Central memory CD8-positive, alpha-beta T cell (primary cell): Measurements from ENCODE around the gene KREMEN1.

Experiments used
- ATAC-seq: fragments of 150-1000 bp; cut with Tn5 transposase; replicated peaks from 2 replicates; pipeline ENCODE4 v1.10.0; 2022; ENCODE audit warnings: mild to moderate bottlenecking, moderate FRiP score, moderate number of reproducible peaks; ENCODE audit not compliant: poor library complexity, severe bottlenecking; ENCODE audit errors: extremely low read depth
- DNase-seq, 2 donors: peaks; one replicate each; pipeline ENCODE4 v3.0.0; 2021; ENCODE audit warnings: low spot score in 2 of 2
- H3K27ac Mint-ChIP-seq: one replicate; pipeline ENCODE4 v1.8.0; 2022; ENCODE audit warnings: low read depth, mild to moderate bottlenecking, moderate library complexity, mixed read lengths
- H3K27me3 Mint-ChIP-seq: one replicate; pipeline ENCODE4 v1.8.0; 2022; ENCODE audit warnings: mixed read lengths
- H3K36me3 Mint-ChIP-seq: one replicate; pipeline ENCODE4 v1.8.0; 2022; ENCODE audit warnings: mild to moderate bottlenecking, moderate library complexity, mixed read lengths; ENCODE audit not compliant: insufficient read depth
- H3K4me1 Mint-ChIP-seq: one replicate; pipeline ENCODE4 v1.8.0; 2022; ENCODE audit warnings: mixed read lengths
- H3K4me3 Mint-ChIP-seq: one replicate; pipeline ENCODE4 v1.8.0; 2022; ENCODE audit warnings: mild to moderate bottlenecking, moderate library complexity, mixed read lengths
- H3K9me3 Mint-ChIP-seq: one replicate; pipeline ENCODE4 v1.8.0; 2022; ENCODE audit warnings: mixed read lengths

Gene KREMEN1

GRCh38 chr22:29190918-29191317 is 118.1 kb downstream of the KREMEN1 start:
- Mint-ChIP-seq H3K36me3 (no peaks in the 10 kb centered on the region), H3K27me3 (no peaks in the 10 kb centered on the region), H3K4me3 (no peak overlapping the region), H3K4me1 (no peaks in the 10 kb centered on the region), H3K27ac (no peak overlapping the region), H3K9me3 (no peaks in the 10 kb centered on the region)
- DNase-seq: no peak
- ATAC-seq: no peak

GRCh38 chr22:29193021-29193420 is 120.2 kb downstream of the KREMEN1 start:
- DNase-seq: no peak

GRCh38 chr22:29194184-29194583 is 121.3 kb downstream of the KREMEN1 start:
- no peak overlapping the region for H3K4me3 Mint-ChIP-seq

More at GRCh38 chr22:29193021-29193420, 120.2 kb downstream of the KREMEN1 start:
- ATAC-seq: no peak
- no peaks in the 10 kb centered on the region for H3K27me3 Mint-ChIP-seq
- no peak overlapping the region for H3K27ac Mint-ChIP-seq
- H3K36me3 Mint-ChIP-seq: no peaks in the 10 kb centered on the region
- H3K4me1 Mint-ChIP-seq: no peaks in the 10 kb centered on the region
- H3K9me3 Mint-ChIP-seq: no peaks in the 10 kb centered on the region
- H3K4me3 Mint-ChIP-seq: no peak overlapping the region

GRCh38 chr22:29195118-29195963 is 122.5 kb downstream of the KREMEN1 start:
- H3K9me3 Mint-ChIP-seq: no peaks in the 10 kb centered on the region
- no peak for ATAC-seq

More at GRCh38 chr22:29194184-29194583, 121.3 kb downstream of the KREMEN1 start:
- ATAC-seq: no peak
- Mint-ChIP-seq H3K27ac (no peak overlapping the region), H3K4me1 (no peaks in the 10 kb centered on the region), H3K9me3 (no peaks in the 10 kb centered on the region), H3K36me3 (no peaks in the 10 kb centered on the region), H3K27me3 (no peaks in the 10 kb centered on the region)
- DNase-seq: no peak

GRCh38 chr22:29195964-29196666 is 123.3 kb downstream of the KREMEN1 start:
- Mint-ChIP-seq H3K4me3 (no peak overlapping the region), H3K36me3 (peaks cover 1% of the 10 kb centered on the region), H3K4me1 (peaks cover under 1% of the 10 kb centered on the region), H3K27ac (no peak overlapping the region), H3K9me3 (no peaks in the 10 kb centered on the region), H3K27me3 (no peaks in the 10 kb centered on the region)
- no peak for DNase-seq
- ATAC-seq: no peak

More at GRCh38 chr22:29195118-29195963, 122.5 kb downstream of the KREMEN1 start:
- no peak overlapping the region for H3K27ac Mint-ChIP-seq
- no peaks in the 10 kb centered on the region for H3K27me3 Mint-ChIP-seq
- H3K4me1 Mint-ChIP-seq: no peaks in the 10 kb centered on the region
- DNase-seq: no peak
- H3K4me3 Mint-ChIP-seq: no peak overlapping the region
- H3K36me3 Mint-ChIP-seq: no peaks in the 10 kb centered on the region

- H3K27ac Mint-ChIP-seq: no peak overlapping the region
- no peaks in the 10 kb centered on the region for H3K9me3 Mint-ChIP-seq
- DNase-seq (no peak), ATAC-seq (no peak)
- peaks cover 1% of the 10 kb centered on the region for H3K36me3 Mint-ChIP-seq
- no peak overlapping the region for H3K4me3 Mint-ChIP-seq
- peaks cover 11% of the 10 kb centered on the region for H3K4me1 Mint-ChIP-seq
- no peaks in the 10 kb centered on the region for H3K27me3 Mint-ChIP-seq
These were observed 124.3 kb downstream of the KREMEN1 start for GRCh38 chr22:29197096-29197495.

GRCh38 chr22:29198240-29198639 is 125.4 kb downstream of the KREMEN1 start:
- Mint-ChIP-seq H3K27ac (no peak overlapping the region), H3K9me3 (no peaks in the 10 kb centered on the region), H3K4me3 (no peak overlapping the region), H3K27me3 (no peaks in the 10 kb centered on the region), H3K36me3 (peaks cover 1% of the 10 kb centered on the region), H3K4me1 (peaks cover 22% of the 10 kb centered on the region)
- ATAC-seq: no peak
- DNase-seq: no peak

- no peak for ATAC-seq
- peaks cover 29% of the 10 kb centered on the region for H3K4me1 Mint-ChIP-seq
- peak overlapping the region; percentile 27 for H3K27ac Mint-ChIP-seq
These were observed 127.0 kb downstream of the KREMEN1 start for GRCh38 chr22:29199702-29200400.

GRCh38 chr22:29200901-29201300 is 128.1 kb downstream of the KREMEN1 start:
- DNase-seq (no peak), ATAC-seq (no peak)
- Mint-ChIP-seq H3K9me3 (no peaks in the 10 kb centered on the region), H3K36me3 (peaks cover 3% of the 10 kb centered on the region), H3K27me3 (no peaks in the 10 kb centered on the region), H3K4me3 (no peak overlapping the region), H3K4me1 (peaks cover 29% of the 10 kb centered on the region), H3K27ac (no peak overlapping the region)

More at GRCh38 chr22:29199702-29200400, 127.0 kb downstream of the KREMEN1 start:
- no peaks in the 10 kb centered on the region for H3K9me3 Mint-ChIP-seq
- H3K36me3 Mint-ChIP-seq: peaks cover 1% of the 10 kb centered on the region
- no peak overlapping the region for H3K4me3 Mint-ChIP-seq
- DNase-seq: no peak
- H3K27me3 Mint-ChIP-seq: no peaks in the 10 kb centered on the region

- Mint-ChIP-seq H3K36me3 (peaks cover 3% of the 10 kb centered on the region), H3K27me3 (peaks cover 8% of the 10 kb centered on the region), H3K27ac (peak overlapping the region; percentile 92), H3K9me3 (no peaks in the 10 kb centered on the region), H3K4me1 (peaks cover 35% of the 10 kb centered on the region), H3K4me3 (peak overlapping the region; percentile 45)
- ATAC-seq: no peak
- DNase-seq: no peak
These were observed 128.9 kb downstream of the KREMEN1 start for GRCh38 chr22:29201782-29202181.

GRCh38 chr22:29202212-29203192 is 129.7 kb downstream of the KREMEN1 start:
- peak; percentile 73 for ATAC-seq
- Mint-ChIP-seq H3K27ac (peak overlapping the region; percentile 92), H3K4me1 (peaks cover 35% of the 10 kb centered on the region), H3K4me3 (peak overlapping the region; percentile 45), H3K27me3 (peaks cover 8% of the 10 kb centered on the region), H3K36me3 (peaks cover 3% of the 10 kb centered on the region), H3K9me3 (no peaks in the 10 kb centered on the region)
- peak in 1 of 2 donors; percentile 42 for DNase-seq
